Panc1 (cell line): Measurements from ENCODE around the gene ZFP69. TPM values are rescaled to one million over a fixed set of nuclear protein-coding genes. Genes with fewer than 3 reads are reported as not detected.

Experiments
- ATAC-seq: fragments of 200-7000 bp; cut with Tn5 transposase; 2 replicates; pipeline ENCODE4 v1.9.1; 2020; ENCODE audit warnings: mild to moderate bottlenecking, moderate library complexity
- BruUV-seq: library from RNA; stranded (reverse); fragments of 400-500 nt; replicated peaks from 2 replicates; lab custom pipeline; 2021; lab: Mats Ljungman, UMichigan
- CTCF ChIA-PET: fragments of 300-600 bp; sonication (Branson Sonifier 250); formaldehyde crosslinking; loops from one replicate; lab custom pipeline; 2022; ENCODE audit warnings: antibody characterized with exemption; lab: Charles Lee
- POLR2A ChIA-PET: fragments of 300-600 bp; sonication (Branson Sonifier 250); formaldehyde crosslinking; loops from one replicate; lab custom pipeline; 2022; ENCODE audit warnings: antibody characterized with exemption; lab: Charles Lee
- DNase-seq: peaks from one replicate; pipeline ENCODE4 v3.0.0-alpha.2; 2010; ENCODE audit warnings: low read depth, low spot score
- H3K27ac ChIP-seq: 2 replicates; pipeline ENCODE4 v1.5.1; 2011; ENCODE audit warnings: mild to moderate bottlenecking, low read length, inconsistent platforms
- H3K27me3 ChIP-seq: fragments of 200-500 bp; sonication (Bioruptor generic); 2 replicates; pipeline ENCODE4 v1.6.0; 2014; ENCODE audit warnings: low read length, inconsistent platforms; ENCODE audit not compliant: control insufficient read depth, insufficient read depth
- H3K36me3 ChIP-seq: fragments of 200-500 bp; sonication (Bioruptor generic); 2 replicates; pipeline ENCODE4 v1.5.1; 2014; ENCODE audit warnings: inconsistent platforms, mild to moderate bottlenecking, low read length, moderate library complexity; ENCODE audit not compliant: control insufficient read depth, insufficient read depth
- H3K4me1 ChIP-seq: 2 replicates; pipeline ENCODE4 v1.5.1; 2011; ENCODE audit warnings: inconsistent platforms, mild to moderate bottlenecking, low read length, moderate library complexity; ENCODE audit not compliant: control insufficient read depth, insufficient read depth
- H3K4me3 ChIP-seq, 2 experiments: 2 replicates each; pipeline ENCODE4 v1.5.1; 2011 to 2012; ENCODE audit warnings: low read depth in 2 of 2, low read length in 2 of 2, mild to moderate bottlenecking in 2 of 2, inconsistent platforms in 1 of 2, moderate library complexity in 1 of 2
- H3K9me3 ChIP-seq: fragments of 200-500 bp; sonication (Bioruptor generic); 2 replicates; pipeline ENCODE4 v1.5.1; 2014; ENCODE audit warnings: low read depth, mild to moderate bottlenecking, inconsistent platforms, low read length, moderate library complexity; ENCODE audit not compliant: control insufficient read depth, insufficient read depth
- POLR2AphosphoS5 ChIP-seq: IDR thresholded peaks from 2 replicates; pipeline ENCODE4 v1.6.1; 2012; ENCODE audit warnings: mild to moderate bottlenecking, low read depth, low read length, moderate library complexity
- SIN3A ChIP-seq: IDR thresholded peaks from 2 replicates; pipeline ENCODE4 v1.6.1; 2012; ENCODE audit warnings: low read depth, mild to moderate bottlenecking, low read length, moderate library complexity, borderline replicate concordance; ENCODE audit not compliant: insufficient read depth
- TCF7L2 ChIP-seq: IDR thresholded peaks from 2 replicates; pipeline ENCODE4 v1.6.1; 2011; ENCODE audit warnings: mild to moderate bottlenecking, low read depth, low read length, inconsistent platforms
- in situ Hi-C: cut with HindIII; loops from 2 replicates; pipeline ENCODE4 v1.10.0; 2016; ENCODE audit warnings: low sequenced_read_pairs, low pct_unique_long_range_greater_than_20kb
- intact Hi-C: fragments of 100-400 bp; cut with micrococcal nuclease; formaldehyde crosslinking; loops from one replicate; pipeline ENCODE4 v1.10.0; 2022; ENCODE audit not compliant: unreplicated experiment
- total RNA-seq: library from RNA; stranded (reverse); gene quantifications from one replicate; pipeline ENCODE4 v1.2.1, GENCODE V29; 2021; ENCODE audit not compliant: unreplicated experiment
- TF ChIP-seq, protein P1 (sequence below): fragments of 450-650 bp; IDR thresholded peaks from 2 replicates; pipeline ENCODE4 v1.5.1; 2017; ENCODE audit warnings: mild to moderate bottlenecking
- TF ChIP-seq, protein P2 (sequence below), 2 experiments: IDR thresholded peaks; 2 replicates each; pipeline ENCODE4 v1.6.1; 2011 to 2012; ENCODE audit warnings: low read depth in 2 of 2, control low read depth in 1 of 2, low read length in 1 of 2, mild to moderate bottlenecking in 1 of 2, moderate library complexity in 1 of 2; ENCODE audit not compliant: insufficient read depth in 1 of 2

Gene ZFP69
- total RNA-seq, 1 experiment from 2014 or later, result 6.4 TPM

DNA sequence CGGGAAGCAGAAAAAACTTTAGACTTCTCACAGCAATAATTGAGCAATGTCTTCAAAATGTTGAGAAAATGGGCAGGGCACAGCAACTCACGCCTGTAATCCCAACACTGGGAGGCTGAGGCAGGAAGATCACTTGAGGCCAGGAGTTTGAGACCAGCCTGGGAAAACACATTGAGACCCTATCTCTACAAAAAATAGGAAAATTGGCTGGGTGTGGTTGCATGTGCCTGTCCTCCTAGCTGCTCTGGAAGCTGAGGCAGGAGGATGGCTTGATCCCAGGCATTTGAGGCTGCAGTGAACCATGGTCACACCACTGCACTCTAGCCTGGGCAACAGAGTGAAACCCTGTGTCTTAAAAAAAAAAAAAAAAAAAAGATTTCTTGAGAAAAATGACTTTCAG is 7.8 kb upstream of the ZFP69 start:
- ChIA-PET POLR2A (no interaction called here), CTCF (no interaction called here)
- Histone ChIP-seq H3K27me3 (no peaks in the 10 kb centered on the region), H3K36me3 (no peaks in the 10 kb centered on the region), H3K9me3 (peaks cover 51% of the 10 kb centered on the region), H3K4me1 (no peaks in the 10 kb centered on the region), H3K4me3 (no peak overlapping the region), H3K27ac (no peak overlapping the region)
- ATAC-seq (no peak), DNase-seq (no peak)
- no TSS peak for BruUV-seq
- intact Hi-C loops (no loop called here), in situ Hi-C loops (no loop called here)
- TF ChIP-seq, protein P1, sequence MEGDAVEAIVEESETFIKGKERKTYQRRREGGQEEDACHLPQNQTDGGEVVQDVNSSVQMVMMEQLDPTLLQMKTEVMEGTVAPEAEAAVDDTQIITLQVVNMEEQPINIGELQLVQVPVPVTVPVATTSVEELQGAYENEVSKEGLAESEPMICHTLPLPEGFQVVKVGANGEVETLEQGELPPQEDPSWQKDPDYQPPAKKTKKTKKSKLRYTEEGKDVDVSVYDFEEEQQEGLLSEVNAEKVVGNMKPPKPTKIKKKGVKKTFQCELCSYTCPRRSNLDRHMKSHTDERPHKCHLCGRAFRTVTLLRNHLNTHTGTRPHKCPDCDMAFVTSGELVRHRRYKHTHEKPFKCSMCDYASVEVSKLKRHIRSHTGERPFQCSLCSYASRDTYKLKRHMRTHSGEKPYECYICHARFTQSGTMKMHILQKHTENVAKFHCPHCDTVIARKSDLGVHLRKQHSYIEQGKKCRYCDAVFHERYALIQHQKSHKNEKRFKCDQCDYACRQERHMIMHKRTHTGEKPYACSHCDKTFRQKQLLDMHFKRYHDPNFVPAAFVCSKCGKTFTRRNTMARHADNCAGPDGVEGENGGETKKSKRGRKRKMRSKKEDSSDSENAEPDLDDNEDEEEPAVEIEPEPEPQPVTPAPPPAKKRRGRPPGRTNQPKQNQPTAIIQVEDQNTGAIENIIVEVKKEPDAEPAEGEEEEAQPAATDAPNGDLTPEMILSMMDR, result no peak
- TF ChIP-seq SIN3A (no peak), POLR2AphosphoS5 (no peak), TCF7L2 (no peak)
- TF ChIP-seq, protein P2, sequence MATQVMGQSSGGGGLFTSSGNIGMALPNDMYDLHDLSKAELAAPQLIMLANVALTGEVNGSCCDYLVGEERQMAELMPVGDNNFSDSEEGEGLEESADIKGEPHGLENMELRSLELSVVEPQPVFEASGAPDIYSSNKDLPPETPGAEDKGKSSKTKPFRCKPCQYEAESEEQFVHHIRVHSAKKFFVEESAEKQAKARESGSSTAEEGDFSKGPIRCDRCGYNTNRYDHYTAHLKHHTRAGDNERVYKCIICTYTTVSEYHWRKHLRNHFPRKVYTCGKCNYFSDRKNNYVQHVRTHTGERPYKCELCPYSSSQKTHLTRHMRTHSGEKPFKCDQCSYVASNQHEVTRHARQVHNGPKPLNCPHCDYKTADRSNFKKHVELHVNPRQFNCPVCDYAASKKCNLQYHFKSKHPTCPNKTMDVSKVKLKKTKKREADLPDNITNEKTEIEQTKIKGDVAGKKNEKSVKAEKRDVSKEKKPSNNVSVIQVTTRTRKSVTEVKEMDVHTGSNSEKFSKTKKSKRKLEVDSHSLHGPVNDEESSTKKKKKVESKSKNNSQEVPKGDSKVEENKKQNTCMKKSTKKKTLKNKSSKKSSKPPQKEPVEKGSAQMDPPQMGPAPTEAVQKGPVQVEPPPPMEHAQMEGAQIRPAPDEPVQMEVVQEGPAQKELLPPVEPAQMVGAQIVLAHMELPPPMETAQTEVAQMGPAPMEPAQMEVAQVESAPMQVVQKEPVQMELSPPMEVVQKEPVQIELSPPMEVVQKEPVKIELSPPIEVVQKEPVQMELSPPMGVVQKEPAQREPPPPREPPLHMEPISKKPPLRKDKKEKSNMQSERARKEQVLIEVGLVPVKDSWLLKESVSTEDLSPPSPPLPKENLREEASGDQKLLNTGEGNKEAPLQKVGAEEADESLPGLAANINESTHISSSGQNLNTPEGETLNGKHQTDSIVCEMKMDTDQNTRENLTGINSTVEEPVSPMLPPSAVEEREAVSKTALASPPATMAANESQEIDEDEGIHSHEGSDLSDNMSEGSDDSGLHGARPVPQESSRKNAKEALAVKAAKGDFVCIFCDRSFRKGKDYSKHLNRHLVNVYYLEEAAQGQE (IDR thresholded peaks at IDR 0.05; ENCODE audit: insufficient read depth in 1 of 2, low read depth in 2 of 2, low read length in 1 of 2), result no peak

DNA sequence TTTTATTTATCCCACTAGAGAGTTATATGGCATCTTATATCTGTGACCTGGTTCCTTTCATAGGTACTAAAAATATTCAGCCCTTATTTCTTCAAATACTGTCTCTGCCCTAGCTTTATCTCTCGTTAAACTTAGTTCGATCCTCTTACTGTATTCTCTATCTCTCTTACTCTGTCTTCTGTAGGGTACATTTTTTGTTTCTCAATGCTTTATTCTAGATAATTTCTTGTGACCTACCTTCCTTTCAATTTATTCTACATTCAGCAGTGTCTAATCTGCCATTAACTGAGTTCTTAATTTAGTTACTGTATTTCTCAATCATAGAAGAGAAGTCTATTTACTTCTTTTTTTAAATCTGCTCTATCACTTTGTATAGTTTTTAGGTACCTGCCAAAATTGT is 1.8 kb upstream of the ZFP69 start:
- Histone ChIP-seq H3K36me3 (no peaks in the 10 kb centered on the region), H3K9me3 (peaks cover 33% of the 10 kb centered on the region), H3K4me3 (no peak overlapping the region), H3K27ac (no peak overlapping the region), H3K27me3 (no peaks in the 10 kb centered on the region), H3K4me1 (peaks cover 4% of the 10 kb centered on the region; the same call in 1 of the 2 replicates)
- ATAC-seq (no peak), DNase-seq (no peak)
- CTCF ChIA-PET, result no interaction called here
- intact Hi-C loops, result no loop called here
- POLR2A ChIA-PET, result no interaction called here
- no TSS peak for BruUV-seq
- no peak for TF ChIP-seq TCF7L2
- no peak for TF ChIP-seq POLR2AphosphoS5
- no peak for TF ChIP-seq SIN3A
- TF ChIP-seq, protein P1, result no peak
- TF ChIP-seq, protein P2 (IDR thresholded peaks at IDR 0.05; ENCODE audit: insufficient read depth in 1 of 2, low read depth in 2 of 2, low read length in 1 of 2), result no peak
- in situ Hi-C loops, result no loop called here
